Natural killer cell (primary cell): ENCODE measurements around the gene AMDHD1. TPM values are rescaled to one million over a fixed set of nuclear protein-coding genes. Genes with fewer than 3 reads are reported as not detected.

Experiments used
- ATAC-seq, 3 donors: fragments of 150-1000 bp in 2 of 3; fragments of 200-7000 bp in 1 of 3; cut with Tn5 transposase; 1 replicate in 1 of 3; 2 replicates in 2 of 3; pipeline ENCODE4 v1.10.0; 2021; ENCODE audit warnings: mild to moderate bottlenecking in 2 of 3, moderate library complexity in 2 of 3
- DNase-seq, 2 donors: peaks; one replicate each; pipeline versions ENCODE4 v3.0.0 to v3.0.0-alpha.2; 2013 to 2021; ENCODE audit warnings: mixed read lengths in 1 of 2
- H3K27ac ChIP-seq: one replicate; pipeline ENCODE4 v1.5.1; 2013; ENCODE audit warnings: mild to moderate bottlenecking, low read length
- H3K27me3 ChIP-seq: one replicate; pipeline ENCODE4 v1.6.1; 2013; ENCODE audit warnings: low read length; ENCODE audit not compliant: control insufficient read depth, insufficient read depth
- H3K36me3 ChIP-seq: one replicate; pipeline ENCODE4 v1.6.1; 2013; ENCODE audit warnings: low read length; ENCODE audit not compliant: control insufficient read depth, insufficient read depth
- H3K4me1 ChIP-seq: one replicate; pipeline ENCODE4 v1.6.1; 2013; ENCODE audit warnings: low read length; ENCODE audit not compliant: control insufficient read depth, insufficient read depth
- H3K4me3 ChIP-seq: one replicate; pipeline ENCODE4 v1.5.1; 2013; ENCODE audit warnings: low read length
- H3K9me3 ChIP-seq: one replicate; pipeline ENCODE4 v1.6.1; 2013; ENCODE audit warnings: low read length; ENCODE audit not compliant: control insufficient read depth, insufficient read depth
- H3K27ac Mint-ChIP-seq, 2 donors: one replicate each; pipeline ENCODE4 v1.8.0; 2022; ENCODE audit warnings: mild to moderate bottlenecking in 2 of 2, mixed read lengths in 2 of 2, moderate library complexity in 1 of 2
- H3K27me3 Mint-ChIP-seq, 2 donors: one replicate each; pipeline ENCODE4 v1.8.0; 2022; ENCODE audit warnings: low read depth in 2 of 2, mixed read lengths in 2 of 2
- H3K36me3 Mint-ChIP-seq: one replicate; pipeline ENCODE4 v1.8.0; 2022; ENCODE audit warnings: mixed read lengths
- H3K4me1 Mint-ChIP-seq, 2 donors: one replicate each; pipeline ENCODE4 v1.8.0; 2022; ENCODE audit warnings: mixed read lengths in 2 of 2
- H3K4me3 Mint-ChIP-seq: one replicate; pipeline ENCODE4 v1.8.0; 2022; ENCODE audit warnings: mild to moderate bottlenecking, moderate library complexity, mixed read lengths
- H3K9me3 Mint-ChIP-seq, 2 donors: one replicate each; pipeline ENCODE4 v1.8.0; 2022; ENCODE audit warnings: mixed read lengths in 2 of 2
- CTCF ChIP-seq: fragments of 200-600 bp; IDR thresholded peaks from one replicate; pipeline ENCODE4 v1.8.0; 2022; ENCODE audit warnings: antibody characterized with exemption
- WGBS: methylation state at CpG from one replicate; pipeline ENCODE4 v1.1.7; 2013; ENCODE audit warnings: missing lambda C conversion rate; ENCODE audit not compliant: insufficient coverage; 5-methylcytosine and 5-hydroxymethylcytosine counted together
- intact Hi-C: fragments of 100-400 bp; cut with micrococcal nuclease; formaldehyde crosslinking; loops from one replicate; pipeline ENCODE4 v1.14.2; 2022
- total RNA-seq, 4 donors: library from RNA; stranded (reverse); fragments of 120-200 nt in 1 of 4; gene quantifications; one replicate each; pipeline versions ENCODE4 v1.2.3 to v1.2.4, GENCODE V29; 2013 to 2022

The AMDHD1 gene
- total RNA-seq, 3 donors from 2014 or later (not counting 1 experiment from before 2014, with no cell fraction given), result 1.2 to 1.6 (median 1.4) TPM

- no peaks in the 10 kb centered on the region for H3K36me3 ChIP-seq
- Mint-ChIP-seq H3K4me1 (peaks cover 6 to 7% of the 10 kb centered on the region in 2 donors), H3K4me3 (peak within 1 kb of the TSS; percentile 96), H3K9me3 (no peaks in the 10 kb centered on the region), H3K36me3 (no peaks in the 10 kb centered on the region), H3K27ac (peak within 1 kb of the TSS; percentile 69 to 93), H3K27me3 (peaks cover 0 to 12% of the 10 kb centered on the region in 2 donors)
- peak within 1 kb of the TSS; percentile 84 for H3K4me3 ChIP-seq
- ATAC-seq (peak; percentile 93 to 97 (median 95)), DNase-seq (peak; percentile 66 to 90)
- under 1% methylated on average over 51 of the region's 51 CpGs for WGBS
- peaks cover 13% of the 10 kb centered on the region for H3K4me1 ChIP-seq
- intact Hi-C loops, result loop anchor here (2.0 kb wide), 1 partner anchor 84 kb away; the partner anchor contains the start of gene SNRPF
- H3K27me3 ChIP-seq, result no peaks in the 10 kb centered on the region
- H3K9me3 ChIP-seq, result no peaks in the 10 kb centered on the region
- H3K27ac ChIP-seq, result peak within 1 kb of the TSS; percentile 65
- TF ChIP-seq CTCF, result peak; percentile 24
These were observed 404 bp upstream of the AMDHD1 start, which contains the start of gene CCDC38 for GRCh38 chr12:95942524-95943329. Gene CCDC38 (minus strand): TSS chr12:95942614. CDS start chr12:95936509, 6,105 bp downstream.

GRCh38 chr12:95944108-95944704, 1.1 kb downstream of the AMDHD1 start:
- no peak for TF ChIP-seq CTCF
- Mint-ChIP-seq H3K4me3 (peak overlapping the region; percentile 96), H3K36me3 (no peaks in the 10 kb centered on the region), H3K27me3 (peaks cover 0 to under 1% of the 10 kb centered on the region in 2 donors), H3K9me3 (no peaks in the 10 kb centered on the region), H3K27ac (peak overlapping the region; percentile 69 to 93), H3K4me1 (peaks cover 6 to 7% of the 10 kb centered on the region in 2 donors)
- ATAC-seq (no peak), DNase-seq (no peak)
- no peaks in the 10 kb centered on the region for H3K36me3 ChIP-seq
- H3K4me3 ChIP-seq, result no peak overlapping the region
- WGBS, result 92% methylated on average over 7 of the region's 10 CpGs
- peaks cover 13% of the 10 kb centered on the region for H3K4me1 ChIP-seq
- H3K9me3 ChIP-seq, result no peaks in the 10 kb centered on the region
- intact Hi-C loops, result no loop called here
- no peaks in the 10 kb centered on the region for H3K27me3 ChIP-seq
- H3K27ac ChIP-seq, result no peak overlapping the region

GRCh38 chr12:95949477-95950206, 6.5 kb downstream of the AMDHD1 start:
- no peak for TF ChIP-seq CTCF
- Mint-ChIP-seq H3K27ac (no peak overlapping the region), H3K36me3 (no peaks in the 10 kb centered on the region), H3K4me1 (no peaks in the 10 kb centered on the region), H3K4me3 (no peak overlapping the region), H3K27me3 (peaks cover 7 to 17% of the 10 kb centered on the region in 2 donors), H3K9me3 (no peaks in the 10 kb centered on the region)
- DNase-seq, result no peak
- no peak for ATAC-seq
- Histone ChIP-seq H3K27me3 (no peaks in the 10 kb centered on the region), H3K4me3 (no peak overlapping the region), H3K4me1 (no peaks in the 10 kb centered on the region), H3K27ac (no peak overlapping the region), H3K36me3 (no peaks in the 10 kb centered on the region), H3K9me3 (no peaks in the 10 kb centered on the region)
- WGBS, result 100% methylated on average over 1 of the region's 4 CpGs
- intact Hi-C loops, result no loop called here
